ENCODE measurements around the gene BATF3. TPM values are rescaled to one million over a fixed set of nuclear protein-coding genes. Genes with fewer than 3 reads are reported as not detected.

BATF3 gene
- total RNA-seq, 6 experiments from 2014 or later = 0.68 to 2.7 (median 1.2) TPM; not detected in 3

DNA sequence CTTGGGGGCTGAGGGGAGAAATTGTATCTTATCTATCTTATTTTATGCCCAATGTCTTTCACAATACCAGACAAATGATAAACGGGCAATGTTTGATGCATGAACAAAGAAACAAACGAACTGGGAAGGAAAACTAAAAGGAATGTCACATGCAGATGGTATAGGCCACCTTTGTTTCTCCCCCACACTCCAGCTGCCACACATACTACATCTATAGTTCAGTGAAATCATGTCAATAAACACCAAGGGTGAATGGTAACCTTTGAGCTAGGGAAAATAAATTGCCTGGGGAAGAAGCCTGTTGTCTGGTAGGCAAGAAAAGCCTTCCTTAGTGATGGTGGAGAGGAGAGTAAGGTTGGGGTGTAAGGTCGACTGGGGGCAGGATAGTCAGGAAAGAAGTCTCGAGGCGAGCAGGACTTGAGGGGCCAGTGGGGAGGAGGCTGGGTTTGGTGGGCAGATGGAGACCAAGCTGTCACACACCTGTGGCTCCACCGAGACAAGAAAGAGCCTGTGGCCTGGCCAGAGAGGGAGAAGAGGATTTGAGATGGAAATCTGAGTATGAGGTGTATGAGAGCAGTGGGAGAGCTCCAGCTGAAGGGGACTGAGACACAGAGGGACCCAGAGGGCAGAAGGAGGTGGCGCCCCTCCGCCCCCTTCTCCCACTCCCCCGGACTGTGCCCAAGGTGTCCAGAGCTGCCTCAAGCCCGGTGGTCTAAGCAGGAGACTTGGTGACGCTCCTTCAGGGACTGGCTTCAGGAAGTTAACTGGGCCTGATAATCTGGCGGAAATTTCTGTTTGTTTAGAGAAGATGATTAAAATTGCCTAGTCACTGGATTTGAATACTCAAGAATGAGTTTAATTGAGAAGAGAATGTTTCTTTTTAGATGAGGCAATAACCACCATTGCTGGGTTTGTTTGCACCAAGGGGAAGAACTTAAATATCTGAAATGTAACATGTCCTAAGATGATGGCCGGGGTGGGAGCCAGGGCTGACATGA, 53.8 kb downstream of the BATF3 start:
- H3K4me1 ChIP-seq = no peaks in the 10 kb centered on the region
- ATAC-seq = peak; percentile 30 to 57 (median 43)
- no peak overlapping the region for H3K27ac ChIP-seq
- 71% methylated on average over 12 of the region's 13 CpGs for WGBS (ENCODE audit: insufficient coverage, low coverage, low lambda C conversion rate, missing lambda C conversion rate)
- intact Hi-C loops (cut with DNase I) = no loop called here
- no peaks in the 10 kb centered on the region for H3K36me3 ChIP-seq
- DNase-seq = no peak
- no peaks in the 10 kb centered on the region for H3K27me3 ChIP-seq
- no peak for TF ChIP-seq POLR2A (IDR thresholded peaks at IDR 0.05)
- TF ChIP-seq, protein P1, sequence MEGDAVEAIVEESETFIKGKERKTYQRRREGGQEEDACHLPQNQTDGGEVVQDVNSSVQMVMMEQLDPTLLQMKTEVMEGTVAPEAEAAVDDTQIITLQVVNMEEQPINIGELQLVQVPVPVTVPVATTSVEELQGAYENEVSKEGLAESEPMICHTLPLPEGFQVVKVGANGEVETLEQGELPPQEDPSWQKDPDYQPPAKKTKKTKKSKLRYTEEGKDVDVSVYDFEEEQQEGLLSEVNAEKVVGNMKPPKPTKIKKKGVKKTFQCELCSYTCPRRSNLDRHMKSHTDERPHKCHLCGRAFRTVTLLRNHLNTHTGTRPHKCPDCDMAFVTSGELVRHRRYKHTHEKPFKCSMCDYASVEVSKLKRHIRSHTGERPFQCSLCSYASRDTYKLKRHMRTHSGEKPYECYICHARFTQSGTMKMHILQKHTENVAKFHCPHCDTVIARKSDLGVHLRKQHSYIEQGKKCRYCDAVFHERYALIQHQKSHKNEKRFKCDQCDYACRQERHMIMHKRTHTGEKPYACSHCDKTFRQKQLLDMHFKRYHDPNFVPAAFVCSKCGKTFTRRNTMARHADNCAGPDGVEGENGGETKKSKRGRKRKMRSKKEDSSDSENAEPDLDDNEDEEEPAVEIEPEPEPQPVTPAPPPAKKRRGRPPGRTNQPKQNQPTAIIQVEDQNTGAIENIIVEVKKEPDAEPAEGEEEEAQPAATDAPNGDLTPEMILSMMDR (IDR thresholded peaks at IDR 0.05) = no peak
- H3K9me3 ChIP-seq = no peaks in the 10 kb centered on the region
- H3K4me3 ChIP-seq = no peak overlapping the region

GRCh38 chr1:212644866-212645545, 54.6 kb downstream of the BATF3 start:
- intact Hi-C loops (cut with DNase I) = no loop called here
- Histone ChIP-seq H3K27ac (no peak overlapping the region), H3K36me3 (no peaks in the 10 kb centered on the region), H3K4me3 (no peak overlapping the region), H3K4me1 (no peaks in the 10 kb centered on the region), H3K27me3 (no peaks in the 10 kb centered on the region), H3K9me3 (no peaks in the 10 kb centered on the region)
- WGBS (ENCODE audit: insufficient coverage, low coverage, low lambda C conversion rate, missing lambda C conversion rate) = 83% methylated on average over 6 of the region's 6 CpGs
- TF ChIP-seq, protein P1 (IDR thresholded peaks at IDR 0.05) = no peak
- TF ChIP-seq POLR2A (IDR thresholded peaks at IDR 0.05) = no peak
- DNase-seq (no peak), ATAC-seq (no peak)

GRCh38 chr1:212643877-212644276, 55.8 kb downstream of the BATF3 start:
- Histone ChIP-seq H3K27ac (no peak overlapping the region), H3K36me3 (no peaks in the 10 kb centered on the region), H3K4me3 (no peak overlapping the region), H3K9me3 (no peaks in the 10 kb centered on the region), H3K27me3 (no peaks in the 10 kb centered on the region), H3K4me1 (no peaks in the 10 kb centered on the region)
- intact Hi-C loops (cut with DNase I) = no loop called here
- WGBS (ENCODE audit: insufficient coverage, low coverage, low lambda C conversion rate, missing lambda C conversion rate) = no CpG with 5 or more reads among the region's 2 CpGs
- TF ChIP-seq POLR2A (IDR thresholded peaks at IDR 0.05) = no peak
- TF ChIP-seq, protein P1 (IDR thresholded peaks at IDR 0.05) = no peak
- DNase-seq (no peak), ATAC-seq (no peak)

DNA sequence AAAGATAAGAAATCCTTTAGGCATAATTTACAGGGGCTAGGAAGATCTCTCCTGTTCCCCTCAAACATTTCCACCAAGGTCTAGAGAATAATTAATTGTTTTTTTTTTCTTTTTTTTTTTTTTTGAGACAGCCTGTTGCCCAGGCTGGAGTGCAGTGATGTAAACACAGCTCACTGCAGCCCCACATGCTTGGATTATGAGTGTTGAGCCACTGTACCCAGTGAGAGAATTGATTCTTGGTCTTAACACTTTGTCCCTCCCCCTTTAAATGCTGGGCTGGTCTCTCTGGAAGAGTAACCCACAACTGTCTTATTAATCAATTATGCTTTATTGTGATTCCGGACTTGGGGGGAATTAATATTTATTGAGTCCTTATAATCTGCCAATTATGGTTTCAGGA, 57.7 kb downstream of the BATF3 start:
- ATAC-seq = no peak

More for the DNA sequence above, 57.7 kb downstream of the BATF3 start:
- no peaks in the 10 kb centered on the region for H3K36me3 ChIP-seq
- intact Hi-C loops (cut with DNase I) = no loop called here
- peaks cover 0 to 2% (median 0%) of the 10 kb centered on the region in 4 donors for H3K4me1 ChIP-seq
- no peak for DNase-seq
- no peak overlapping the region for H3K27ac ChIP-seq
- 88% methylated on average over 1 of the region's 1 CpG for WGBS (ENCODE audit: insufficient coverage, low coverage, low lambda C conversion rate, missing lambda C conversion rate)
- H3K9me3 ChIP-seq = no peaks in the 10 kb centered on the region
- no peak overlapping the region for H3K4me3 ChIP-seq
- no peaks in the 10 kb centered on the region for H3K27me3 ChIP-seq
- no peak for TF ChIP-seq POLR2A (IDR thresholded peaks at IDR 0.05)
- TF ChIP-seq, protein P1 (IDR thresholded peaks at IDR 0.05) = no peak
